ENCODE measurements around the gene RNF111. TPM values are rescaled to one million over a fixed set of nuclear protein-coding genes. Genes with fewer than 3 reads are reported as not detected.

RNF111 gene
- total and polyA plus RNA-seq, 2 of the 13 experiments (the other 11 are each of a cell fraction or from before 2014, with no cell fraction given), result 12.1 to 23.1 TPM

DNA sequence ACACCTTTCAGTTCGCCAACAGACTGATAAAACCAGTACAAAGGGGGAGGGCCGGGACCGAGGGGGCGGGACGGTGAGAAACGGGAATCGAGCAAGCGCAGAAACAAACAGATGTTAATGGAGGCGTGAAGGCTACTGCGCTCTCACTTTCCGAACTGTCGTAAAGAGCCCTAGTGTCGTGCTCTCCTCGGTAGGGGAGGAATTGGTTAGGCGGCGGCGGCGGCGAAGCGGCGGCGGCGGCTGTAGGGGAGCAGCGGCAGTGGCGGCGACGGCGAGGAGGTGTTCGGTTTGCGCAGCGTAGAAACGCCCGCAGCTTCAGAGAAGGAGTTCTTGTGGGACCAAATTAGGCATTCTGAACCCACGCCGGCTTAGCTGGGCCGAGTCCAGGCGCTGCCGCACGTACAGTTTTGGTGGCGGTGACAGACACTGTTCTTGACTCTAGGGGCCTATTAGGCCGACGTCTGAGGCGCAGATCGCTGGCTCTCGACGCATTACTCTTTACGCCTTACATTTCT is at the start of gene RNF111 (continued):
- no peak for TF ChIP-seq RBAK (CRISPR knock-in tag; IDR thresholded peaks at IDR 0.05)
- TF ChIP-seq TGIF2 (CRISPR knock-in tag; IDR thresholded peaks at IDR 0.05), result no peak; the same call in 1 of the 2 replicates
- 0 out of 2 replicates have a peak, but pooled peaks have one; percentile 6 for TF ChIP-seq SMAD3 (CRISPR knock-in tag; IDR thresholded peaks at IDR 0.05)
- TF ChIP-seq THAP11 (CRISPR knock-in tag; IDR thresholded peaks at IDR 0.05), result peak; percentile 84
- no peak for TF ChIP-seq ZBTB7B (CRISPR knock-in tag; IDR thresholded peaks at IDR 0.05)
- no peak for TF ChIP-seq ZNF761 (CRISPR knock-in tag; conservative IDR thresholded peaks at IDR 0.05)
- no peak for TF ChIP-seq TCF7L2 (IDR thresholded peaks at IDR 0.05; ENCODE audit: low read depth, low read length)
- TF ChIP-seq, protein P1, sequence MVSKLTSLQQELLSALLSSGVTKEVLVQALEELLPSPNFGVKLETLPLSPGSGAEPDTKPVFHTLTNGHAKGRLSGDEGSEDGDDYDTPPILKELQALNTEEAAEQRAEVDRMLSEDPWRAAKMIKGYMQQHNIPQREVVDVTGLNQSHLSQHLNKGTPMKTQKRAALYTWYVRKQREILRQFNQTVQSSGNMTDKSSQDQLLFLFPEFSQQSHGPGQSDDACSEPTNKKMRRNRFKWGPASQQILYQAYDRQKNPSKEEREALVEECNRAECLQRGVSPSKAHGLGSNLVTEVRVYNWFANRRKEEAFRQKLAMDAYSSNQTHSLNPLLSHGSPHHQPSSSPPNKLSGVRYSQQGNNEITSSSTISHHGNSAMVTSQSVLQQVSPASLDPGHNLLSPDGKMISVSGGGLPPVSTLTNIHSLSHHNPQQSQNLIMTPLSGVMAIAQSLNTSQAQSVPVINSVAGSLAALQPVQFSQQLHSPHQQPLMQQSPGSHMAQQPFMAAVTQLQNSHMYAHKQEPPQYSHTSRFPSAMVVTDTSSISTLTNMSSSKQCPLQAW (CRISPR knock-in tag; IDR thresholded peaks at IDR 0.05), result no peak
- TF ChIP-seq MXD4 (CRISPR knock-in tag; IDR thresholded peaks at IDR 0.05), result peak; percentile 69; the same call in 1 of the 2 replicates
- no peak for TF ChIP-seq FOXJ3 (CRISPR knock-in tag; IDR thresholded peaks at IDR 0.05; ENCODE audit: borderline replicate concordance)
- no peak for TF ChIP-seq GPN1 (CRISPR knock-in tag; IDR thresholded peaks at IDR 0.05; ENCODE audit: borderline replicate concordance)
- TF ChIP-seq ZNF766 (CRISPR knock-in tag; IDR thresholded peaks at IDR 0.05; ENCODE audit: borderline replicate concordance), result no peak
- no peak for TF ChIP-seq ZNF33A (CRISPR knock-in tag; IDR thresholded peaks at IDR 0.05; ENCODE audit: borderline replicate concordance)
- TF ChIP-seq, protein P2, sequence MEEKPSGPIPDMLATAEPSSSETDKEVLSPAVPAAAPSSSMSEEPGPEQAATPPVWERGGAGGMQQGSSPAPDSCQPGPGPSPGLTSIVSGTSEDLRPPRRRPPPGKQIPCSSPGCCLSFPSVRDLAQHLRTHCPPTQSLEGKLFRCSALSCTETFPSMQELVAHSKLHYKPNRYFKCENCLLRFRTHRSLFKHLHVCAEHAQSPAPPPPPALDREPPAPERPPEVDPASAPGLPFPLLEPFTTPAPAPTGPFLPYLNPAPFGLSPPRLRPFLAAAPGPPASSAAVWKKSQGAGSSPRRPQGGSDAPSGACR (CRISPR knock-in tag; IDR thresholded peaks at IDR 0.05), result no peak
- no peak for TF ChIP-seq STAG1 (CRISPR knock-in tag; IDR thresholded peaks at IDR 0.05)
- TF ChIP-seq, protein P3, sequence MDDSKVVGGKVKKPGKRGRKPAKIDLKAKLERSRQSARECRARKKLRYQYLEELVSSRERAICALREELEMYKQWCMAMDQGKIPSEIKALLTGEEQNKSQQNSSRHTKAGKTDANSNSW (CRISPR knock-in tag; IDR thresholded peaks at IDR 0.05; ENCODE audit: borderline replicate concordance), result 0 out of 2 replicates have a peak, but pooled peaks have one; percentile 34
- TF ChIP-seq FOXO1 (CRISPR knock-in tag; IDR thresholded peaks at IDR 0.05), result no peak
- 0 out of 2 replicates have a peak, but pooled peaks have one; percentile 60 for TF ChIP-seq ZNF224 (CRISPR knock-in tag; IDR thresholded peaks at IDR 0.05)
- no peak for TF ChIP-seq ZNF256 (CRISPR knock-in tag; conservative IDR thresholded peaks at IDR 0.05)
- TF ChIP-seq ARNT2 (CRISPR knock-in tag; IDR thresholded peaks at IDR 0.05; ENCODE audit: low read depth), result no peak
- peak; percentile 91 for TF ChIP-seq RBFOX2 (IDR thresholded peaks at IDR 0.05; ENCODE audit: low read depth, low read length)
- no peak for TF ChIP-seq ZNF484 (CRISPR knock-in tag; IDR thresholded peaks at IDR 0.05; ENCODE audit: borderline replicate concordance, low read depth)
- TF ChIP-seq NCOA1 (CRISPR knock-in tag; IDR thresholded peaks at IDR 0.05), result no peak
- no peak for TF ChIP-seq ZBTB42 (CRISPR knock-in tag; IDR thresholded peaks at IDR 0.05)
- no peak for TF ChIP-seq PHB2 (IDR thresholded peaks at IDR 0.05; ENCODE audit: partially characterized antibody)
- no peak for TF ChIP-seq ZNF253 (CRISPR knock-in tag; IDR thresholded peaks at IDR 0.05; ENCODE audit: borderline replicate concordance)
- TF ChIP-seq GTF2F1 (IDR thresholded peaks at IDR 0.05; ENCODE audit: low read length), result no peak
